H1 (cell line): ENCODE data around the gene SLC8A1. TPM values are rescaled to one million over a fixed set of nuclear protein-coding genes. Genes with fewer than 3 reads are reported as not detected.

ENCODE experiments used
- CTBP2 ChIP-seq: IDR thresholded peaks from 2 replicates; pipeline ENCODE4 v1.7.0; 2011; ENCODE audit warnings: borderline replicate concordance, mild to moderate bottlenecking, moderate library complexity, mixed read lengths, low read length; ENCODE audit not compliant: insufficient read depth, insufficient read length
- EGR1 ChIP-seq: IDR thresholded peaks from 2 replicates; pipeline ENCODE4 v1.6.1; 2011; ENCODE audit warnings: low read depth, low read length, borderline replicate concordance
- FOSL1 ChIP-seq: IDR thresholded peaks from 2 replicates; pipeline ENCODE4 v1.6.1; 2011; ENCODE audit warnings: mild to moderate bottlenecking, low read depth, low read length, moderate library complexity; ENCODE audit not compliant: insufficient read depth
- GABPA ChIP-seq: IDR thresholded peaks from 2 replicates; pipeline ENCODE4 v1.6.1; 2011; ENCODE audit warnings: mild to moderate bottlenecking, low read length, moderate library complexity, borderline replicate concordance; ENCODE audit not compliant: insufficient read depth
- RBBP5 ChIP-seq: IDR thresholded peaks from 2 replicates; pipeline ENCODE4 v1.7.1; 2012; ENCODE audit warnings: low read depth, mild to moderate bottlenecking, inconsistent platforms, low read length, moderate library complexity, borderline replicate concordance
- SIX5 ChIP-seq: IDR thresholded peaks from 2 replicates; pipeline ENCODE4 v1.6.1; 2011; ENCODE audit warnings: mild to moderate bottlenecking, low read depth, low read length
- SUZ12 ChIP-seq: fragments of 200-600 bp; sonication (generic); IDR thresholded peaks from 2 replicates; pipeline ENCODE4 v1.6.1; 2012; ENCODE audit warnings: mild to moderate bottlenecking, inconsistent platforms, low read length, moderate library complexity, mixed read lengths
- polyA plus RNA-seq, 7 experiments: library from polyadenylated mRNA; depleted of rRNA in 3 of 7; stranded (reverse) in 5 of 7; unstranded in 2 of 7; fragments of >200 nt in 5 of 7; fragments of 200-250 nt in 2 of 7; gene quantifications; 1 replicate in 5 of 7; 2 replicates in 1 of 7; 4 replicates in 1 of 7; pipeline versions ENCODE4 v1.2.1 to v1.2.3, GENCODE V29; 2011 to 2013; ENCODE audit warnings: missing spikeins in 2 of 7, mixed read lengths in 2 of 7
- total RNA-seq: library from RNA; stranded (reverse); fragmentation: NEBNext Ultra II Directional; extraction: Animal tissue kit (Norgen Biotek cat#: 25700); gene quantifications from 2 replicates; pipeline ENCODE4 v1.2.1, GENCODE V29; 2021

Gene SLC8A1
- total and polyA plus RNA-seq, 2 of the 8 experiments (the other 6 are each of a cell fraction or from before 2014, with no cell fraction given): 0.68 to 3.6 TPM

DNA sequence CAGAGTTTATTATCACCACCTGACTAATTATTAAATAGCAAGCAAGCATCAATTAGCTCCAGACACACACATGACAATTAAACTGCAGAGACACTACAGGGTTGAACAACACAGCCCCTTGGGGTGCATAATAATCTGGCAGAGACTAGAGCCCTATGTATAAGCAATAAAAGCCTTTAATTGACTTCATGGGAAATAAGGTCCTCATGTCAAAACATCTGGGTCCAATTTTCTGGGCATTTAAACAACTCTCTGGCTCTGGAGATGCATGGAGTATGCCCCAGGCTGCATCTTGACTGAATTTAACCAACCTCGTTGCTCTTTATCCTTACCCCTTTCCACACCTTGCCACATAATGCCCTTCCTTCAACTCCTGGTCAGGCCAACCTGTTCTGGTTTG, 402.1 kb downstream of the SLC8A1 start (continued):
- TF ChIP-seq CTBP2 (no peak), GABPA (no peak), EGR1 (no peak), SIX5 (no peak), FOSL1 (no peak), RBBP5 (no peak), SUZ12 (no peak)
- TF ChIP-seq, all 59 proteins: peak for 0
